ENCODE data around the gene HECTD4.

- TF ChIP-seq POLR2A (IDR thresholded peaks at IDR 0.05; ENCODE audit: low read length) (no peak), GATA1 (IDR thresholded peaks at IDR 0.05; ENCODE audit: low read depth, low read length) (no peak)
Observed at GRCh38 chr12:112219195-112219594, 163.0 kb downstream of the HECTD4 start.

Measured in erythroblast (primary cell).